NCI-H1930 (cell line): Measurements from ENCODE around the gene IGF2BP3.
"Not testable (repeated sequence)": the region's sequence is repeated elsewhere in the genome, so short reads cannot be mapped to it uniquely, and the experiment has no call there.

Experiments
- DNase-seq, 2 experiments: peaks; one replicate each; lab custom pipeline; 2025; lab: John Stamatoyannopoulos, UW

The IGF2BP3 gene

GRCh38 chr7:23338863-23339262 lies 131.4 kb downstream of the IGF2BP3 start:
- no peak for DNase-seq

- no peak for DNase-seq
Observed at GRCh38 chr7:23338439-23338838, 131.9 kb downstream of the IGF2BP3 start.

DNA sequence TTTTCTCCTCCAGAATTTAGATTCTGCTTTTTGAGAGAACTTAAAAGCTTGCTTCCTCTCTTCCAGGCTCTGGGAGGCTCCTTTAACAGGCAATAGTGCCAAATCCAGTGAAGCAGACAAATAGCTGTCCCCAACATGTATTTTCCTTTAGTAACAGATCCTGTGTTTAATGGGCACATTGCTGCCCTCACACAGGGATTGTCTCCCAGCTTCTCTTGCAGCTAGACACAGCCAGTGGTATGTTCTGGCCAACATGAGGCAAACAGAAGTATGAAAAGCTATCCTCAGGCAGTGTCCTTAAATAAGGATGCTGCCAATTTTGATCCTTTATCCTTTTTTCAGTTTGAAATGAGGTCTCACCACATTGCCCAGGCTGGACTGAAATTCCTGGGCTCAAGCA lies 132.9 kb downstream of the IGF2BP3 start:
- no peak for DNase-seq

DNA sequence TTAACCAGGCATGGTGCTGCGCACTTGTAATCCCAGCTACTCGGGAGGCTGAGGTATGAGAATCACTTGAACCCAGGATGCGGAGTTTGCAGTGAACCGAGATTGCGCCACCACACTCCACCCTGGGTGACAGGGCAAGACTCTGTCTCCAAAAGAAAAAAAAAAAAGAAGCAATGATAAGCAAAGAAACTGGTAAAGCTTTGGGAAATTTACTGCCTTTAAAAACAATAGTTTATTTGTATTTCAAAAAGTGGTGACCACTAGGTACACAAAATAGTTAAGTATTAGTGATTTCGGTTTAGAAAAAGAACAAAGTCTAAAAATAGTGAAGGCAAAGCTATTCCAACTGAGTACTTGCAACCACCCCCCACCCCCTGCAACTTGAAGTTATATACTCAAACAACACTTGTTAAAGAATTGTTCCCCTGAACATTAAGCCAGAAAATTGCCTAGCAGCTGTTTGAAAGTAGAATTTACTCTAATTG lies 133.4 kb downstream of the IGF2BP3 start:
- DNase-seq = no peak

DNA sequence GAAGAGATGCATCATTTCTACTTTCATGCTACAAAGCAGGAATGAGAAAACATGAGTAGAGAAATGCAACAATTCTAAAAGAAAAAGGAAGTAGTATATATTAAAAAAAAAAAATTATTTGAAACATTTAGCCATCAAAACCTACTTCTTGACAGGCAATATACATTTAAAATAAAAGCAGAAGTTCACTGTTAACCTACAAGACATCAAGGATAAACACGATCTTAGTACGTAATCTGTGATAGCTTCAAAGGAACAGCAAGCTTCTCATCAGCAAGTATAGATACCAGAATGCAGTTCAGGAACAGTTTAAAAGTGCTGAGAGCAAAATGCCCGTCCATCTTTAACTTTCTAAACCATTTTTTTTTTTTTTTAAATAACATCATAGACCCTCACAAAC lies 134.2 kb downstream of the IGF2BP3 start:
- no peak for DNase-seq

- no peak for DNase-seq
Observed at GRCh38 chr7:23335621-23336020, 134.7 kb downstream of the IGF2BP3 start.

GRCh38 chr7:23335136-23335535 lies 135.2 kb downstream of the IGF2BP3 start:
- DNase-seq = no peak

DNA sequence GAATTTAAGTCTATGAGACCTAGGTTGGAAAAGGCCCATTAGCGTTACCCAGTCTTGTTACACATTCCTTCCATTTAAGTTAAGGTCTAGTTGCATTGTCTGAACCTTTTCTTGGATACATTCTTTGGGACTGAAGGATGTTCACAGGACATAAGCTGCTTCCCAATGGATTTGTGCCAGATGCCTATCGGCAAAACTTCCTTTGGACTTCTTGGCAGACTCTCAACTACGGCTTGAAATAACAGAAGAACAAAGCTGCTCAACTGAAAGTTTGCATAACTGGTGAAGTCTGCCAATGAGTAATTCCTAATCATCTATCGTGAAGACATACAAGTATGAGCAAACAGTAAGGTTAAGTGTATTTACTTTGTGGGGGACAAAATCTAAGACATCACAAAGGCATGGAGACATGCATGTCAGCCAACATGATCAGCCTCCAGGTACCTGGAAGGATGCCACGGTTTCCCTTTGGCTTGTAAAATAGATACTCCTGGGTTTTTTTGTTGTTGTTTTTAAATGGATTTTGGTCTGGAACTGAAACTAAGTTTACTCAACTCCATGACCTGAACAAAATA lies 135.7 kb downstream of the IGF2BP3 start:
- no peak for DNase-seq

DNA sequence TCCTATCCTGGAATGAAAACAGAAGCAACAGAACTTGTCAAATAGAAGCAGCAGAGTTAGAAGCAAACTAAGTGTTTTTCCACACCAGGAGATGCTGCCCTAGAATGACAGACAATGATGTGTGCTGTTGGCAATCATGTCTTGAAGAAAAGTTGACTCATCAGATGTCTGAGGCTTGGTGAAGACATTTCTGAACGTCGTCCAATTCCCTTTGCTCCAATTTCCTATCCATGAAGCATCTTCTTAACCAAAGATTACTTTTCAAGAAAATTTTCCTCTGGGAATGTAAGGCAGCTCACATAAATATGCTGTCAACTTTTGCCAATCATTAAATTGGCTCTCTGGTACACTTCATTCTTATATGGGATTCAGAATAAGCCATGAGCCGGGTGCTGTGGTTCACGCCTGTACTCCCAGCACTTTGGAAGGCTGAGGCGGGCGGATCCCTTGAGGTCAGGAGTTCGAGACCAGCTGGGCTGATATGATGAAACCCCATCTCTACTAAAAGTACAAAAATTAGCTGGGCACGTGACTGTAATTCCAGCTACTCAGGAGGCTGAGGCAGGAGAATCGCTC lies 136.5 kb downstream of the IGF2BP3 start:
- DNase-seq = no peak

DNA sequence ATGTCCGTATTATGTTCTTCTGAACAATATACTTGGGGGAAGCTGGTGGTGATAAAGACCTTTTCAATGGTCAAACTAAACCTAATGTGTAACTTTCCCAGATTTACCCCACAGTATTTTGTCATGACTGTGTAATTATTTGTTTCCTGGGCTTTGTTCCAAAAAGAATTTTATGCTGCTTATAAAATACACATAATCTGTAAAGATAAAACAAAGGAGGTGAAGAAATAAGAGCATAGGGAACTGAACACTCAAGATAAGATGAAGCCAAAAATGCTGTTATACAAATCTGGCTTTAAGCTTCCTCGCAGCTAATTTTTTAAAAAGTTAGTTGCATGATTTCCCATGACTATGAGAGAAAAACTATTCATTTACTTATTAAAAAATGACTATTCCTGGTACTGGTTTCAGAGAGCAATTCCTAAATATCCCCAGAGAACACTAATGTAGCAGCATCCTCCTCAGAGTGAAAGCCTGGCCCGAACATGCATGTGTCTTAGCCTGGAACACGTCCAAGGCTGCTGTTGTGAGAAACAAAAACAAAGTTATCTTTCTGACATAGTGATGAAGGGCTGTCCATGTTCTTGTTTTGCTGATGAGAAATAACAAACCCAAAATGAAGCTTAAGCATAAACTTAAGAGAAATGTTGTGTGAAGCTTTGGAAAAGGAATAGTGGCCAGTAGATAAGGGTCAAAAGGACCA lies 137.2 kb downstream of the IGF2BP3 start:
- DNase-seq = no peak

GRCh38 chr7:23332193-23332592 lies 138.1 kb downstream of the IGF2BP3 start:
- DNase-seq = no peak

DNA sequence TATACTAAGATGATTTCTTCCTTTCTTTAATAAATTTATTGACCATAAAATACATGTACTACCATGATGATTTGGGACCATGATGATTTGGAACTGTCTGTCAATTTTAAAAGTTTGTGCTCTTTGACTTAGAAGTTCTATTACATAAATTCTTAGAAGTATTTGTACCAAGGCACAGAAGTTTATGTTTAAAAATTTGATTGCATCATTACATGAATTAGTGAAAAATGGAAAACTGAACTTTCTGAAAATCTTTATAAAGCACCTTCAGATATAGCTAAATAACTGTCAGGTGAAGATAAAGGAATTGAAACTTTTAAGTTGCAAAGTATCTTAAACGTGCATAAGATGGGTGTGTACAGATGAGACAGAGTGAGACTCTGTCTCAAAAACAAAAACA lies 139.2 kb downstream of the IGF2BP3 start:
- no peak for DNase-seq

DNA sequence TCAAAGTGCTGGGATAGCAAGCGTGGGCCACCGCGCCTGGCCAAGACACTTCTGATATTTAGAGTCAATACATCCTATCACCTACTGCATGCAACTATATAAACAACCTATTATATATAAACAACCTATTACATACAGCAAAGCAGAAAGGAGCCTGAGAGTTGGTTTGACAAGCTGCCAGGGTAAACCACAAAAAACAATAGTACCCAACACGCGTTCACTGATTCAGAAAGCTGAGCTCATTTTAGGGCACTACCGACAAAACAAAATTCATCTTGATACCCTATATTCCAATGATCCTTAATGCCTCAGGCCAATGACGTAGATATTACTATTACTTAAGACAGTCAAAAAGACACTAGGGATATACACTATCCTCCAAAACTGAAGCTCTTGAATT lies 154.9 kb downstream of the IGF2BP3 start:
- DNase-seq = no peak

DNA sequence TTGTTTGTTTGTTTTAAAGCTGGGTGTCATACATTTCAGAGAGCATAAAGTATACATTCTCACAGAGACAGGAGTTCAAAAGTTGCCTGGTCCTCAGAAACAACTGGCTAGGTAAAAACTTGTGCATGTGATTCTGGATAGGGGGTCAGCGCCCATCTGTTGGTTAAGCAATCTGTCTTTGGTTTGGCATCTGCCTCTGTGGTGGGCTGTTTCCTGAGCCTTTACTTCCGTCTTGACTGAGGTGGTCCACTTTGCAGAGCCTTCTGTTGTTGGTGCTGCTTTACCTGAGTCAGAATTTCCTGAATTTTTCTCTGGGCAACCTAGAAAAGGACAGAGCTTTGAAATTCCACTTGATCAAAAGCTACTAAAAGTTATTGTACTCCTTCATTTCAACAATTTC lies 158.2 kb downstream of the IGF2BP3 start:
- not testable (repeated sequence) for DNase-seq

DNA sequence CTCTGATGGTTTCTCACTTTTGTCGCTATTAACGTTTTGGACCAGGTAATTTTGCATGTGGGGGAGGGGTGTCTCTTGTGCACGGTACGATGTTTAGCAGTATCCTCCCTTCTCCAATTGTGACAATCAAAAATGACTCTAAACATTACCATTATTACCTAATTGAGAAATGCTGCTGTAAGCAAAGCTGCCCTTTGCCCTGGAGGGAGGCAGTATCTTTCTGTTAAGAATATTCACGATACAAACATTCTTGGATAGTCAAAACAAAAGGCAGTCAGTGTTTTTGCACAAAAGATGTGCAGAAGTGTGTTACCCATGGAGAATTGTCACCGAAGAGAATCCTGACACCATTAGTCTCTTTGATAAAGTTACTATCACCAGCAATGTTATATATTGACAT lies 161.5 kb downstream of the IGF2BP3 start:
- no peak for DNase-seq

GRCh38 chr7:23306936-23307521 lies 163.3 kb downstream of the IGF2BP3 start:
- no peak for DNase-seq

DNA sequence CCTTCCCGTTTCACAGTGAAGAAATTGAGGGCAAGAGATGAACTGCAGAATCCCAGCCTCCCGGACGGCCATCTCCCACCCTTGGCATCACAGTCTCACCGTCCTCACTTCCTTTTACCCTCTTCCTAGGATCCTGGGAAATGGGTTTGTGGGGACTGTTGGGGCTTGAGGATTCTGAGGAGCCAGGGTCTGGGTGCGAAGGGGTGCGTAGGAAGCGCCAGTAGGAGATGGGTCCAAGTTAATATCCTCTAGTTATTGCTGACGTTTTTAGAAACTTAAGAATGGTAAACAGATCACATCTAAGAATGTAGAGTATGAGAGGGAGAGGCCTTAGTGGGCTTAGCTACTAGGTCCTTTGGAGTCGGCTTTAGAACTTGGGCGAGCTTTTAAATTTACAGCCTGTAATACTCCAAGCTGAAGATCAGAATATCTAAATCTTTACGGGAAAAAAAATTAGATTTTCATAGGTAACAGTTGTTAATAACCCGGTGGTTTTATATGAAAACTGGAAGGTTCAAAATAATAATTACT lies 170.5 kb downstream of the IGF2BP3 start:
- no peak for DNase-seq

- DNase-seq = peak; percentile 95
Observed at GRCh38 chr7:23298885-23299769, 171.2 kb downstream of the IGF2BP3 start, which contains the start of gene MALSU1. MALSU1 (plus strand) TSS chr7:23299339; CDS start chr7:23299353, 14 bp downstream.

GRCh38 chr7:23298141-23298881 lies 172.0 kb downstream of the IGF2BP3 start:
- DNase-seq = no peak

GRCh38 chr7:23295401-23295697 lies 174.9 kb downstream of the IGF2BP3 start:
- DNase-seq = no peak
